ENCODE data around the gene SCGB2B2.

The SCGB2B2 gene

DNA sequence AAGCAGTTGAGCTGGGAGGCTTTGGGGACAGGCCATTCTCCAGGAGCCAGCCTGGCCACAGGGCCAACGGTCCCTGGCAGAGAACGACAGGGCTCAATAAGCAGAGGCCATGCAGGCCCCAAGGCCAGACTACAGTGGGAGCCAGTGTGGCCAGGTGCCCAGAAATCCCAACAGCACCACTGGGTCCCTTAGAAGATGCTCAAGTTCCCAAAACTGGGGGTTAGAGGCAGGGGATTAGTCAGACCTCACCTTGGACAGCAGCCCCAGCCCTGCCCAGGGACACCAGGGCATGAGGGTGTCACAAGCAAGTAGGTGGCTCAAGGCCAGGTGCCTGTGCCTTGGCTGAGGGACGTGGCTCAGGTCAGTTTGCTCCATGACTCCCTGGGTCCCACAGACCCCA is 12.8 kb downstream of the SCGB2B2 start:
- no peak for TF ChIP-seq ZFX (IDR thresholded peaks at IDR 0.05)
- TF ChIP-seq, protein P1, sequence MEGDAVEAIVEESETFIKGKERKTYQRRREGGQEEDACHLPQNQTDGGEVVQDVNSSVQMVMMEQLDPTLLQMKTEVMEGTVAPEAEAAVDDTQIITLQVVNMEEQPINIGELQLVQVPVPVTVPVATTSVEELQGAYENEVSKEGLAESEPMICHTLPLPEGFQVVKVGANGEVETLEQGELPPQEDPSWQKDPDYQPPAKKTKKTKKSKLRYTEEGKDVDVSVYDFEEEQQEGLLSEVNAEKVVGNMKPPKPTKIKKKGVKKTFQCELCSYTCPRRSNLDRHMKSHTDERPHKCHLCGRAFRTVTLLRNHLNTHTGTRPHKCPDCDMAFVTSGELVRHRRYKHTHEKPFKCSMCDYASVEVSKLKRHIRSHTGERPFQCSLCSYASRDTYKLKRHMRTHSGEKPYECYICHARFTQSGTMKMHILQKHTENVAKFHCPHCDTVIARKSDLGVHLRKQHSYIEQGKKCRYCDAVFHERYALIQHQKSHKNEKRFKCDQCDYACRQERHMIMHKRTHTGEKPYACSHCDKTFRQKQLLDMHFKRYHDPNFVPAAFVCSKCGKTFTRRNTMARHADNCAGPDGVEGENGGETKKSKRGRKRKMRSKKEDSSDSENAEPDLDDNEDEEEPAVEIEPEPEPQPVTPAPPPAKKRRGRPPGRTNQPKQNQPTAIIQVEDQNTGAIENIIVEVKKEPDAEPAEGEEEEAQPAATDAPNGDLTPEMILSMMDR (conservative IDR thresholded peaks at IDR 0.05) = no peak
- peak overlapping the region; percentile 8 for H3K27ac ChIP-seq

DNA sequence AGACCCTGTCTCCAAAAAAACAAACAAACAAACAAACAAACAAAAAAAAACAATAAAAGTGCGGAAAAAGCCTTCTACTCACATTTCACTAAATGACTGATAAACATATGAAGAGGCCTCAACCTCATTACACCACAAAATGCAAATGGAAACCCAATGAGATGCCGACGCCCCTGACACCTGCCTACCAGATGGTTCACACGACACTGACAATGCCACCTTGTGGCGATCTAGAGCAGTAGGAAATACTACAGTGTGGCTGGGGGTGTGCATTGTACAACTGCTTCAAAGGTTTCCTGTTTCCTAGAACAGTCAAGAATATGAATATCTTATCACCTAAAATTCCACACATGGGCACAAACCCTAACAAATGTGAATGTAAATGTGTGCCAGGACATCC is 14.0 kb downstream of the SCGB2B2 start:
- TF ChIP-seq ZFX (IDR thresholded peaks at IDR 0.05) = no peak
- TF ChIP-seq, protein P1 (conservative IDR thresholded peaks at IDR 0.05) = peak; percentile 58
- no peak overlapping the region for H3K27ac ChIP-seq

DNA sequence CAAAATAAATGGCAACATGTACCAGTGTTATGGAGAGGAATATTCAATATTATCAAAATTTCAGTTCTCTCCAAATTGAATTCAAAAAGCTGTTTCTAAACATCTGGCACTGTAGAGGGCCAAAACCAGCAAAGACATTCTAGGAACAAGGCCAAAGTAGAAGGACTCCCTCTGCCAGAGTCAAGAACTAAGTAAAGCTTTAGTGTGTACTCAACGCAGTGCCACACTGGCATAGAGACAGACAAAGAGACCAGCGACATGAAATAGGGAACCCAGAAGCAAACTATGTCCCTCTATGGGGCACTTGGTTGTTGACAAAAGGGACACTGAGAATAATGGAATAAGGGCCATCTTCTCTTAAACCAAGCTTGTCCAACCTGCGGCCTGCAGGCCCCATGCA is 15.6 kb downstream of the SCGB2B2 start:
- peak overlapping the region; percentile 37; the same call in 1 of the 2 replicates for H3K27ac ChIP-seq
- no peak for TF ChIP-seq ZFX (IDR thresholded peaks at IDR 0.05)
- TF ChIP-seq, protein P1 (conservative IDR thresholded peaks at IDR 0.05) = no peak

DNA sequence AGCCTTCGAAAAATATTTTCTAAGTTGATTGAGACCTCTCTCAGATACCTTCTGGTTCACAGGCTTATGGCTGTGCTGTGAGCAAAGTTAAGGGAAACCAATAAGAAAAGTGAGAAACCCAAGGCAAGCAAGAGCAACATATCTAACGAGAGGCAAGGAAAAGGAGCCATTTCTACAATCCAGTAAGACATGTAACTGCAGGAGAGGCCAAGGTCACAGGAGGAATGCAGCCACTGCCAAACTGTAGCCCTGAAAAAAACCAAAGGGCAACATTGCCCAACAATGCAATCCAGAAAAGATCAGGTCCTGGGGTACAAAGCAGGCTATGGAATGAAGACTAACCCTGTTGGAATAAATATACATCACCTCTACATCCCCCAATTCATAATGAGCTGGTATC is 21.3 kb downstream of the SCGB2B2 start:
- no peak for TF ChIP-seq ZFX (IDR thresholded peaks at IDR 0.05)
- TF ChIP-seq, protein P1 (conservative IDR thresholded peaks at IDR 0.05) = no peak
- no peak overlapping the region; the same call in 1 of the 2 replicates for H3K27ac ChIP-seq

DNA sequence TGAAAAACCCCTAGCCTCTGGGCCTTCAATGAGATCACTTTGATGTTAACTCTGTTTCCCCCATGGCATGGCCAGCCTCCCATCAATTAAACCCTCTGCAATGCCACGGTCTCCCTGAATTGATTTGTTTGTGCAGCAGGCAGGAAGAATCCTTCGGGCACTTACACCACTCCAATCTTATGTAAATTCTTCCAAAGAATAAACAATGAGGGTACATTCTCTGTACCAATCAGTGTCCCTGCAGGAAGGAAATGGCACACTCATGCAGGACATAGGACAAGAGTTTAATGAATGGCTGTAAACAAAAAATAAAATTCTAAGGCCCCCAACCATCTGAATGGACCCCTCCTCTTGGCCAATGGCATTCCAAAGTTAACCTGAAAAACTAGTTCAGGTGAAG is 22.2 kb downstream of the SCGB2B2 start:
- no peak for TF ChIP-seq ZFX (IDR thresholded peaks at IDR 0.05)
- TF ChIP-seq, protein P1 (conservative IDR thresholded peaks at IDR 0.05) = no peak
- H3K27ac ChIP-seq = peak overlapping the region; percentile 14; the same call in 1 of the 2 replicates

DNA sequence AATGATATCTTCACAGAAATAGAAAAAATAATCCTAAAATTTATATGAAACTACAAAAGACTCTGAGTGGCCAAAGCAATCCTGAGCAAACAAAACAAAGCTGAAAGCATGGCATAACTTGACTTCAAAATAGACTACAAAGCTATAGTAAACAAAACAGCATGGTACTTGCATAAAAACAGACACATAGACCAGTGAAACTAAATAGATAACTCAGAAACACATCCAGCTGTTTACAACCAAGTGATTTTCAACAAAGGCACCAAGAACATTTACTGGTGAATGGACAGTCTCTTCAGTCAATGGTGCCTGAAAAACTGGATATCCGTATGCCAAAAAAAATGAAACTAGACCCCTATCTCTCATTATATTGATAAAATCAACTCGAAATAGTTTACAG is 25.2 kb downstream of the SCGB2B2 start:
- TF ChIP-seq ZFX (IDR thresholded peaks at IDR 0.05) = no peak
- TF ChIP-seq, protein P1 (conservative IDR thresholded peaks at IDR 0.05) = no peak
- no peak overlapping the region for H3K27ac ChIP-seq

DNA sequence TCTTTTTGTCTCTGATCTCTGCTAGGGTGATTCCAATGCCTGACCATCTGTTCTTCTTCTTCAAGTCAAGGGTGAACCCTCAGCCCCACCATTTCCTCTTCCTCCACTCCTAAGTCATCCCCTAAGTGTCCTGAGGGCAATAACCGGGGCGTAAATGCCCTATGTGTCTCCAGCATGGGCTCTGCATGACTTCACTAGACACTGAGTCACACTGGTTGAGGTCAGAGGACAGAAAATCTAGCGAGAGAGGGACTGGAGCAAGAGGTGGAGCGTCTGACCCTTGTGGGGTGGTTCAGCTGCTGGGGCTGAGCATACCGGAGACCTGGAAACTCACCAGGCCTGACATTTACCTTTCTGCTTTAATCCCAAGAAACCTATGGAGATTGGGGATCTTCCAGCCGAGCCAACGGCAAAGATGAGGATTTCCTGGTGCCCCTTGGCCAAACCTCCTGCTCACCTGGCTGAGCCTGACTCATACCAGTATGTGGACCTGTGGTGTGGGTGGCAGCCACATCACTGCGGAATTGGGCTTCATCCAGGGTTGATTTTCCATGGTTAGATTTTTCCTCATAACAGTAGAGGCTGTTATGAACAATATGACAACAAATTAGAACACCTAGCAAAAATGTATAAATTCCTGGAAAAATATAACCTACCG is 26.9 kb downstream of the SCGB2B2 start:
- H3K27ac ChIP-seq = no peak overlapping the region
- TF ChIP-seq, protein P1 (conservative IDR thresholded peaks at IDR 0.05) = no peak
- TF ChIP-seq ZFX (IDR thresholded peaks at IDR 0.05) = no peak

Measured in C4-2B (cell line).